DOHH2 (cell line): ENCODE results near the gene WNK1.

Source experiments
- EZH2phosphoT487 ChIP-seq: fragments of 200-600 bp; sonication (generic); IDR thresholded peaks from 2 replicates; pipeline ENCODE4 v1.6.1; 2017; ENCODE audit warnings: borderline replicate concordance, mild to moderate bottlenecking, antibody characterized with exemption, low read length, moderate library complexity, mixed read lengths
- TF ChIP-seq, protein P1 (sequence below): fragments of 200-600 bp; sonication (generic); IDR thresholded peaks from one replicate; pipeline ENCODE4 v1.5.1; 2014; ENCODE audit warnings: antibody characterized with exemption, mild to moderate bottlenecking, low read depth, low read length; ENCODE audit not compliant: poor library complexity, severe bottlenecking

GRCh38 chr12:810116-810515, 57.7 kb downstream of the WNK1 start:
- TF ChIP-seq, protein P1, sequence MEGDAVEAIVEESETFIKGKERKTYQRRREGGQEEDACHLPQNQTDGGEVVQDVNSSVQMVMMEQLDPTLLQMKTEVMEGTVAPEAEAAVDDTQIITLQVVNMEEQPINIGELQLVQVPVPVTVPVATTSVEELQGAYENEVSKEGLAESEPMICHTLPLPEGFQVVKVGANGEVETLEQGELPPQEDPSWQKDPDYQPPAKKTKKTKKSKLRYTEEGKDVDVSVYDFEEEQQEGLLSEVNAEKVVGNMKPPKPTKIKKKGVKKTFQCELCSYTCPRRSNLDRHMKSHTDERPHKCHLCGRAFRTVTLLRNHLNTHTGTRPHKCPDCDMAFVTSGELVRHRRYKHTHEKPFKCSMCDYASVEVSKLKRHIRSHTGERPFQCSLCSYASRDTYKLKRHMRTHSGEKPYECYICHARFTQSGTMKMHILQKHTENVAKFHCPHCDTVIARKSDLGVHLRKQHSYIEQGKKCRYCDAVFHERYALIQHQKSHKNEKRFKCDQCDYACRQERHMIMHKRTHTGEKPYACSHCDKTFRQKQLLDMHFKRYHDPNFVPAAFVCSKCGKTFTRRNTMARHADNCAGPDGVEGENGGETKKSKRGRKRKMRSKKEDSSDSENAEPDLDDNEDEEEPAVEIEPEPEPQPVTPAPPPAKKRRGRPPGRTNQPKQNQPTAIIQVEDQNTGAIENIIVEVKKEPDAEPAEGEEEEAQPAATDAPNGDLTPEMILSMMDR = no peak
- no peak for TF ChIP-seq EZH2phosphoT487
